K562 (cell line): ENCODE data around the gene RHOF. TPM values are rescaled to one million over a fixed set of nuclear protein-coding genes. Genes with fewer than 3 reads are reported as not detected.

Experiments used
- DDX20 ChIP-seq: fragments of 450-650 bp; IDR thresholded peaks from 2 replicates; pipeline ENCODE4 v1.6.1; 2016; ENCODE audit warnings: missing genetic modification characterization, low read depth, mild to moderate bottlenecking, missing compliant biosample characterization, moderate library complexity
- E2F5 ChIP-seq: sonication (generic); formaldehyde crosslinking; IDR thresholded peaks from 2 replicates; pipeline ENCODE4 v1.8.0; 2022; ENCODE audit warnings: mild to moderate bottlenecking, missing genetic modification reagents
- EP400 ChIP-seq: fragments of 450-650 bp; IDR thresholded peaks from 2 replicates; pipeline ENCODE4 v1.6.1; 2017; ENCODE audit warnings: antibody characterized with exemption, mild to moderate bottlenecking, moderate library complexity
- ESRRA ChIP-seq: fragments of 450-650 bp; IDR thresholded peaks from 2 replicates; pipeline ENCODE4 v1.6.1; 2014; ENCODE audit warnings: low read depth, mild to moderate bottlenecking, moderate library complexity, borderline replicate concordance
- FOXA3 ChIP-seq, 2 experiments: fragments of 450-650 bp in 1 of 2; sonication (generic) in 1 of 2; formaldehyde crosslinking; IDR thresholded peaks in 1 of 2; conservative IDR thresholded peaks in 1 of 2; 2 replicates each; pipeline versions ENCODE4 v1.4.0 to v1.8.0; 2020 to 2022; ENCODE audit warnings: mild to moderate bottlenecking in 2 of 2, missing genetic modification reagents in 1 of 2
- GABPA ChIP-seq: fragments of 200-800 bp; sonication (Bioruptor generic); conservative IDR thresholded peaks from 2 replicates; pipeline ENCODE4 v1.6.1; 2016; ENCODE audit warnings: low read depth, missing genetic modification characterization, missing compliant biosample characterization
- GATA2 ChIP-seq: sonication (generic); formaldehyde crosslinking; IDR thresholded peaks from 2 replicates; pipeline ENCODE4 v1.4.0; 2020; ENCODE audit warnings: mild to moderate bottlenecking, missing genetic modification reagents
- HDAC6 ChIP-seq: IDR thresholded peaks from 2 replicates; pipeline ENCODE4 v1.6.1; 2012; ENCODE audit warnings: low read depth, mild to moderate bottlenecking, control low read depth, inconsistent platforms, low read length, moderate library complexity
- MTF1 ChIP-seq: fragments of 250-450 bp; sonication (Bioruptor Pico); IDR thresholded peaks from 2 replicates; pipeline ENCODE4 v1.9.0; 2021; ENCODE audit warnings: moderate library complexity, mild to moderate bottlenecking, inconsistent platforms, borderline replicate concordance
- RBM25 ChIP-seq: fragments of 200-400 bp; formaldehyde crosslinking; IDR thresholded peaks from 2 replicates; pipeline ENCODE4 v1.6.1; 2018; ENCODE audit warnings: low read length, low read depth, moderate library complexity; ENCODE audit not compliant: severe bottlenecking
- SREBF1 ChIP-seq: fragments of 150-350 bp; IDR thresholded peaks from 2 replicates; pipeline ENCODE4 v1.6.1; 2014; ENCODE audit warnings: antibody characterized with exemption, low read depth, low read length, borderline replicate concordance
- SUPT5H ChIP-seq: fragments of 450-650 bp; IDR thresholded peaks from 2 replicates; pipeline ENCODE4 v1.6.1; 2016
- THRA ChIP-seq: fragments of 450-650 bp; IDR thresholded peaks from 2 replicates; pipeline ENCODE4 v1.6.1; 2017; ENCODE audit warnings: mild to moderate bottlenecking, moderate library complexity
- TRIM24 ChIP-seq, 2 experiments: fragments of 450-650 bp; IDR thresholded peaks; 2 replicates each; pipeline ENCODE4 v1.6.1; 2016
- ZNF263 ChIP-seq: sonication (generic); formaldehyde crosslinking; IDR thresholded peaks from 2 replicates; pipeline ENCODE4 v1.8.0; 2022; ENCODE audit warnings: mild to moderate bottlenecking, missing genetic modification reagents, borderline replicate concordance
- ZNF707 ChIP-seq: fragments of 250-450 bp; sonication (Bioruptor Pico); conservative IDR thresholded peaks from 2 replicates; pipeline ENCODE4 v1.8.0; 2022; ENCODE audit warnings: inconsistent platforms, mild to moderate bottlenecking, moderate library complexity
- polyA plus RNA-seq, 8 experiments: library from polyadenylated mRNA; depleted of rRNA in 4 of 8; stranded (reverse) in 5 of 8; unstranded in 3 of 8; fragments of >200 nt; fragmentation: Nextera tagmentation in 2 of 8; fragmentation: Illumina TruSeq in 1 of 8; extraction: Ambion mirVana in 2 of 8; extraction: Trizol in 1 of 8; gene quantifications; 2 replicates each; pipeline versions ENCODE4 v1.2.1 to v1.2.3, GENCODE V29; 2011 to 2014; ENCODE audit warnings: inconsistent platforms in 1 of 8, missing spikeins in 1 of 8
- total RNA-seq, 7 experiments: library from RNA; depleted of rRNA in 6 of 7; stranded (reverse); fragments of >200 nt in 6 of 7; fragmentation: Illumina TruSeq in 2 of 7; extraction: Trizol in 2 of 7; gene quantifications; 2 replicates each; pipeline versions ENCODE4 v1.2.1 to v1.2.3, GENCODE V29; 2011 to 2021; ENCODE audit warnings: low replicate concordance in 1 of 7
- TF ChIP-seq, protein P1 (sequence below), 2 experiments: fragments of 450-650 bp; formaldehyde crosslinking in 1 of 2; IDR thresholded peaks; 2 replicates each; pipeline versions ENCODE4 v1.4.0 to v1.6.1; 2014 to 2020; ENCODE audit warnings: mild to moderate bottlenecking in 2 of 2, borderline replicate concordance in 1 of 2, low read depth in 1 of 2

Gene RHOF
- total and polyA plus RNA-seq, 9 of the 15 experiments (the other 6 are each of a cell fraction or from before 2014, with no cell fraction given), result 0.13 to 10.1 (median 4.0) TPM

DNA sequence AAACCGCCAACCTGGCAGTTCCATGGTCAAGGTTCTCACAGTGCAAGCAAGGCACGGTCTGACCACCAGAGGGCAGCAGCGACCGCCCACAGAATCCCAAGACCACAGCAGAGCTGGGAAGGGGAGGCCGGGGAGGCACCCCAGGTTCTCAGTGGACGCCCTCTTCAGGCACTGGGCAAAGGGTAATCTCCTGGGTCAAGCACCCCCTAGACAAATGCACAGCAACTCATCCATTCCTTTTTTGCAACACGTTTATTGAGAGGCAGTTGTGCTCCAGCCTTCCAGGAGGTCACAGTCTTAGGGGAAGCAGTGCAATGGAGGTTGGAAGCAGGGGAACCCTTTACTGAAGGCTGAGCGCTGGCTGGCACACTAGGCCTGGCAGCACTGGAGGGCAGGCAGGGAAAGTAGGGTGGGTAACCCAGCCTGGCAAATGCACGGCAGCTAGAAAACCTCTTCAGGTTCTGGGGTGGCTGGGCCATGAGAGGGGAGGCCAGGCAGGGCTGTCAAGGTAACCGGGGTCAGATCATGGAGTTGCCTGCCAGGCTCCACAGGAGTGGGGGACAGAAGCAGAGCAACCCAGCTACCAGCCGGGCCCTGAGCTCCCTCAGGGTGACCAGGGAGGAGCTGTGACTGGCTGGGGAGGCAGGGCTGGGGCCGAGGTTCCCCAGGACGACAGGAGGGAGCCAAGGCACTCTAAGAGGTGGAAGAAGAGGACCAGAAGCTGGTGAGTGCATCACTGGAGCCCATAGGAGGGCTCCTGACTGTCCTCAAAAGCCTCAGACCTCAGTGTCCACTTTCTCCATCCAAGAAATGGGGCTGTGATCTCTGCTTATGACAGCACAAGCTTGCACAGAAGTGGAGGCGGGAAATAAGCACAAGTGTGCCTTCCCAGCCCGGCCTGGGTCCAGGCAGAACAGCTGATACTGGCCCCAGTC is 1.8 kb upstream of the RHOF start (continued):
- TF ChIP-seq, protein P1, sequence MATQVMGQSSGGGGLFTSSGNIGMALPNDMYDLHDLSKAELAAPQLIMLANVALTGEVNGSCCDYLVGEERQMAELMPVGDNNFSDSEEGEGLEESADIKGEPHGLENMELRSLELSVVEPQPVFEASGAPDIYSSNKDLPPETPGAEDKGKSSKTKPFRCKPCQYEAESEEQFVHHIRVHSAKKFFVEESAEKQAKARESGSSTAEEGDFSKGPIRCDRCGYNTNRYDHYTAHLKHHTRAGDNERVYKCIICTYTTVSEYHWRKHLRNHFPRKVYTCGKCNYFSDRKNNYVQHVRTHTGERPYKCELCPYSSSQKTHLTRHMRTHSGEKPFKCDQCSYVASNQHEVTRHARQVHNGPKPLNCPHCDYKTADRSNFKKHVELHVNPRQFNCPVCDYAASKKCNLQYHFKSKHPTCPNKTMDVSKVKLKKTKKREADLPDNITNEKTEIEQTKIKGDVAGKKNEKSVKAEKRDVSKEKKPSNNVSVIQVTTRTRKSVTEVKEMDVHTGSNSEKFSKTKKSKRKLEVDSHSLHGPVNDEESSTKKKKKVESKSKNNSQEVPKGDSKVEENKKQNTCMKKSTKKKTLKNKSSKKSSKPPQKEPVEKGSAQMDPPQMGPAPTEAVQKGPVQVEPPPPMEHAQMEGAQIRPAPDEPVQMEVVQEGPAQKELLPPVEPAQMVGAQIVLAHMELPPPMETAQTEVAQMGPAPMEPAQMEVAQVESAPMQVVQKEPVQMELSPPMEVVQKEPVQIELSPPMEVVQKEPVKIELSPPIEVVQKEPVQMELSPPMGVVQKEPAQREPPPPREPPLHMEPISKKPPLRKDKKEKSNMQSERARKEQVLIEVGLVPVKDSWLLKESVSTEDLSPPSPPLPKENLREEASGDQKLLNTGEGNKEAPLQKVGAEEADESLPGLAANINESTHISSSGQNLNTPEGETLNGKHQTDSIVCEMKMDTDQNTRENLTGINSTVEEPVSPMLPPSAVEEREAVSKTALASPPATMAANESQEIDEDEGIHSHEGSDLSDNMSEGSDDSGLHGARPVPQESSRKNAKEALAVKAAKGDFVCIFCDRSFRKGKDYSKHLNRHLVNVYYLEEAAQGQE (IDR thresholded peaks at IDR 0.05; ENCODE audit: borderline replicate concordance), result peak; percentile 92
- TF ChIP-seq, protein P1 (CRISPR knock-in tag; IDR thresholded peaks at IDR 0.05; ENCODE audit: low read depth), result no peak
- no peak for TF ChIP-seq RBM25
- TF ChIP-seq ZNF707, result no peak
- no peak for TF ChIP-seq HDAC6
- TF ChIP-seq TRIM24 (IDR thresholded peaks at IDR 0.05), result no peak
- no peak for TF ChIP-seq DDX20
- no peak for TF ChIP-seq SREBF1
- no peak for TF ChIP-seq MTF1 (CRISPR knock-in tag)
- TF ChIP-seq THRA, result no peak
- TF ChIP-seq ESRRA, result peak; percentile 76; the same call in 1 of the 2 replicates
- no peak for TF ChIP-seq EP400
- no peak for TF ChIP-seq GATA2 (CRISPR knock-in tag)
- TF ChIP-seq E2F5, result no peak
- no peak for TF ChIP-seq GABPA (tag)
- TF ChIP-seq FOXA3 (CRISPR knock-in tag; conservative IDR thresholded peaks at IDR 0.05 in 1 of 2, IDR thresholded peaks at IDR 0.05 in 1 of 2), result no peak; a peak in 1 of 4 replicates
- no peak for TF ChIP-seq SUPT5H
- TF ChIP-seq ZNF263, result peak; percentile 43
